ENCODE data around the gene NEAT1. TPM values are rescaled to one million over a fixed set of nuclear protein-coding genes. Genes with fewer than 3 reads are reported as not detected.

The NEAT1 gene
- total RNA-seq, 2 donors from 2014 or later = 110 to 1,326 TPM

- no peak for TF ChIP-seq CTCF (IDR thresholded peaks at IDR 0.05)
- TF ChIP-seq POLR2AphosphoS5 (IDR thresholded peaks at IDR 0.05) = no peak
- no peak for TF ChIP-seq POLR2A (IDR thresholded peaks at IDR 0.05)
- Histone ChIP-seq H3K27me3 (replicated peaks; ENCODE audit: insufficient read depth) (no peaks in the 10 kb centered on the region), H3K4me1 (replicated peaks) (no peaks in the 10 kb centered on the region), H3K4me3 (no peak overlapping the region), H3K9me3 (no peaks in the 10 kb centered on the region), H3K27ac (no peak overlapping the region), H3K36me3 (no peaks in the 10 kb centered on the region)
- no peak for DNase-seq (ENCODE audit: low spot score)
- WGBS = 72% methylated on average over 6 of the region's 8 CpGs
- intact Hi-C loops (cut with DNase I) = loop anchor here (5.0 kb wide), 1 partner anchor 150 kb away; the partner anchor contains the start of gene SCYL1
These were observed 45.6 kb upstream of the NEAT1 start for GRCh38 chr11:65377036-65377435.

GRCh38 chr11:65377777-65378176 is 44.8 kb upstream of the NEAT1 start:
- Histone ChIP-seq H3K4me3 (no peak overlapping the region), H3K27me3 (replicated peaks; ENCODE audit: insufficient read depth) (no peaks in the 10 kb centered on the region), H3K27ac (no peak overlapping the region), H3K4me1 (replicated peaks) (no peaks in the 10 kb centered on the region), H3K36me3 (no peaks in the 10 kb centered on the region), H3K9me3 (no peaks in the 10 kb centered on the region)
- DNase-seq (ENCODE audit: low spot score) = no peak
- no peak for TF ChIP-seq CTCF (IDR thresholded peaks at IDR 0.05)
- TF ChIP-seq POLR2AphosphoS5 (IDR thresholded peaks at IDR 0.05) = no peak
- no peak for TF ChIP-seq POLR2A (IDR thresholded peaks at IDR 0.05)
- 91% methylated on average over 8 of the region's 8 CpGs for WGBS
- intact Hi-C loops (cut with DNase I) = loop anchor here (5.0 kb wide), 1 partner anchor 150 kb away; the partner anchor contains the start of gene SCYL1

GRCh38 chr11:65378208-65378927 is 44.2 kb upstream of the NEAT1 start:
- peaks cover 4% of the 10 kb centered on the region for H3K4me1 ChIP-seq (replicated peaks)
- 74% methylated on average over 19 of the region's 19 CpGs for WGBS
- intact Hi-C loops (cut with DNase I) = loop anchor here (5.0 kb wide), 1 partner anchor 149 kb away; the partner anchor contains the start of gene SCYL1
- H3K9me3 ChIP-seq = no peaks in the 10 kb centered on the region
- H3K36me3 ChIP-seq = no peaks in the 10 kb centered on the region
- H3K4me3 ChIP-seq = no peak overlapping the region
- TF ChIP-seq CTCF (IDR thresholded peaks at IDR 0.05) (no peak), POLR2A (IDR thresholded peaks at IDR 0.05) (no peak), POLR2AphosphoS5 (IDR thresholded peaks at IDR 0.05) (no peak)
- H3K27ac ChIP-seq = no peak overlapping the region
- H3K27me3 ChIP-seq (replicated peaks; ENCODE audit: insufficient read depth) = no peaks in the 10 kb centered on the region
- DNase-seq (ENCODE audit: low spot score) = no peak

- WGBS = 93% methylated on average over 14 of the region's 14 CpGs
- no peak overlapping the region for H3K4me3 ChIP-seq
- H3K36me3 ChIP-seq = no peaks in the 10 kb centered on the region
These were observed 43.5 kb upstream of the NEAT1 start for GRCh38 chr11:65378928-65379638.

More at GRCh38 chr11:65378928-65379638, 43.5 kb upstream of the NEAT1 start:
- TF ChIP-seq POLR2AphosphoS5 (IDR thresholded peaks at IDR 0.05) = no peak
- TF ChIP-seq POLR2A (IDR thresholded peaks at IDR 0.05) = no peak
- no peak for TF ChIP-seq CTCF (IDR thresholded peaks at IDR 0.05)
- no peaks in the 10 kb centered on the region for H3K9me3 ChIP-seq
- intact Hi-C loops (cut with DNase I) = loop anchor here (5.0 kb wide), 1 partner anchor 148 kb away; the partner anchor contains the start of gene SCYL1
- H3K4me1 ChIP-seq (replicated peaks) = peaks cover 4% of the 10 kb centered on the region
- no peak for DNase-seq (ENCODE audit: low spot score)
- no peaks in the 10 kb centered on the region for H3K27me3 ChIP-seq (replicated peaks; ENCODE audit: insufficient read depth)
- no peak overlapping the region for H3K27ac ChIP-seq
